DMS53 (cell line): ENCODE results near the gene ZNF154.

Source experiments
- DNase-seq: peaks from one replicate; lab custom pipeline; 2025; lab: John Stamatoyannopoulos, UW

The ZNF154 gene

DNA sequence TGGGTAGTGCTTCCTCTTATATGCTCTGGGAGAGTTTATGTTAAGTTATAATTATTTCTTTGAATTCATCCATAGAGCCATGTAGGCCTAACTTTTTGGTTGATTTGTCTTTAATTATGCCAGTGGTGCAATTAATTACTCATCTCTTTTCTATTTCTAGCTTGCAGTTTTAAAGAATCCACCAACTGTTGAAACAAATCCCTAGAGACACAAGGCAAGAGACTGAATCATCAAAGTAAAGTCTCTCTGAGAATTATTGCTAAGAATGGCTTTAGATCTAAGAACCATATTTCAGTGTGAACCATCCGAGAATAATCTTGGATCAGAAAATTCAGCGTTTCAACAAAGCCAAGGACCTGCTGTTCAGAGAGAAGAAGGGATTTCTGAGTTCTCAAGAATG is 33.1 kb downstream of the ZNF154 start:
- DNase-seq: no peak

DNA sequence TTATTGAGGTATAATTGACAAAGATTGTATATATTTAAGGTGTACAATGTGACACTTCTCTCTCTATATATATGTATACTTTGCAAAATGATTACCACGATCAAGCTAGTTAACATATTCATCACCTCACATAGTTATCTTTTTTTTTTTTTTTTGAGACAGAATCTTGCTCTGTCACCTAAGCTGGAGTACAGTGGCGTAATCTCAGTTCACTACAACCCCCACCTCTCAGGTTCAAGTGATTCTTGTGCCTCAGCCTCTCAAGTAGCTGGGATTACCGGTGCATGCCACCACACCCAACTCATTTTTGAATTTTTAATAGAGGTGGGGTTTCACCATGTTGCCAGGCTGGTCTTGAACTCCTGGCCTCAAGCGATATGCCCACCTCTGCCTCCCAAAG is 36.5 kb downstream of the ZNF154 start:
- DNase-seq: no peak

DNA sequence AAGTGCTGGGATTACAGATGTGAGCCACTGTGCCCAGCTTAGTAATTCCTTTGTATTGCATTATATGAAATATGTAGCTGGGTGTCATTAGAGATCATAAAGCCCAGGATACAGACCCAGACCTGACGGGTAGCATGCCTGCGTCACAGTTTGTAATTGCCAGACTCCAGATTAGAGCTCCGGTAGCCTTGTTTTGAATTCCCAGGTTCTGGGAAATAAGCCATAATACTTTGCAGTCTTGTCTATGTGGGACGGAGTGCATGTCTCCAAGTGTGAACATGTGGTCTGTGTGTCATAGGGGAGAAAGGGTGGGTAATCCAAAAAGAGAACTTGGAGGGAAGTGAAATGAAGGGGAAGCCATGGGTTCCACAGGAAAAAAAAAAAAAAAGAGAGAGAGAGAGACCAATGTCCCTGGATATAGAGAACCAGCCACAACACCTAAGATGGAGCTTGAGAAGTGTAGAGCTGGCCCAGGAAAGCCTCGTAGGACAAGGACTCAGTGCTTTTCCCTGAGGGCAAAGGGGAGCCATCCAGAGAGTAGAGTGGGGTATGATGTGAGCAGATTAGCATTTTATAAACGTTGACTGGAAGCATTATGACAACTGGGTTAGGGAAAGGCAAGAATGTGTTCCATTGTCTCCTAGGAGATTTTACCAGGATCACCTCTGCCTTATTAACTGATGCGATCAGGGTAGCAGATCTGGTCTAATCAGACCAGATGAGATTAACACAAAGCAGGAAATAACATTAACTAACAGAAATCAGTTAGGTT is 37.7 kb downstream of the ZNF154 start:
- DNase-seq: no peak

DNA sequence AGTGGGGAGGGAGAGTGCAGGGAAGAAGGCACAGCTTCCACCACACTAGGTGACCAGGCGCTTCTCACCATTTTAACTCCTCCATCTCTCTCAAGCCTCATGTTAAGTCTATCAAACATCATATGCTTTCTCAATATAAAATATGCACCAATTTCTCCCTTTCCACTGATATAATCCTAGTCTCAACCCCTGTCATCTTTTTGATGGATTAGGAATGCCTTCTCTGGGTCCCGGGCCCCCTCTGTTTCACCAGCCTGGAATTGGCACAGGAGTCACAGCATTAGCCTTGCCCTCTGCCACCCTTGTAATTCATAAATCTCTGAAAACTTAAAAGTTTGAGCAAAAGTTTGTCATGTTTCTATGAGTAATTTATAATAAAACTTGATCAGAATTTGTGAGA is 40.4 kb downstream of the ZNF154 start, which contains the start of gene ZSCAN4:
Gene ZSCAN4, plus strand, starts transcription at position 301 of the 400 bp plus-strand sequence. CDS start 7,211 bp downstream, outside the sequence.
- no peak for DNase-seq

GRCh38 chr19:57667228-57667627 is 41.8 kb downstream of the ZNF154 start:
- DNase-seq: no peak

- DNase-seq: peak; percentile 61
These were observed 43.7 kb downstream of the ZNF154 start for GRCh38 chr19:57665261-57665806.

GRCh38 chr19:57664269-57665127 is 44.5 kb downstream of the ZNF154 start:
- peak; percentile 82 for DNase-seq

DNA sequence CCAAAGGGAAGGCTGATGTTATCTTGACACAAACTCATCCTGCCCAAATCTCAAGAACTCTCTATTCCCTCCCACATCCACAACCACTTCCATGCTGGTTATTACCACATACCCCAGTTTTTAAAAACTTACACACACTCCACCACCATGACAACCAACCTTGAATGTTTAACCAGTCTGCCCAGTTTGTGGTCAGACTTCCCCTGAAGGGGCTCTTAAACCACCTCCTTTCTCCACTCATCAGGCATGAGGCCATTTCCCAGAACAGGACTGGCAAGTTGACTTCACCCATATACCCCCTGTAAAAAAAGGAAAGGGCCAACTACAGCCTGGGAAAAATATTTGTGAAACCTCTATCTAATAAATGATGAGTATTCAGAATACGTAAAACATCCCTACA is 52.7 kb downstream of the ZNF154 start:
- peak; percentile 15 for DNase-seq

GRCh38 chr19:57655443-57655842 is 53.6 kb downstream of the ZNF154 start:
- DNase-seq: no peak

DNA sequence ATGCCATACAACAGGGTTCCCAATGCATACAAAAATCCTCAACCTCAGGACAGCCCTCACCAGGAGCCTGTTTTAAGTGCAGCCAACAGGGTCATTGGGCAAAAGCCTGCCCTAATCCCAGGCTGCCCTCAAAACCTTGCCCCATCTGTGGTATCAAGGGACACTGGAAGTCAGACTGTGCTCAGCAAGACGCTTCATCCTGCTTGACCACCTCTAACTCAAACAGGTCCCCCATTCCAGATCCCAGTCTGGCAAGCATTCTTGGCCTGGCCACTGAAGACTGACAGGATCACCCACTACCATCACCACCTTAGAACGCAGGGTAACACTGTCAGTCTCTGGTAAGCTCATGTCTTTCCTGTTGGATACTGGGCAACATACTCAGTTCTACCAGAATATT is 55.3 kb downstream of the ZNF154 start:
- DNase-seq: no peak

DNA sequence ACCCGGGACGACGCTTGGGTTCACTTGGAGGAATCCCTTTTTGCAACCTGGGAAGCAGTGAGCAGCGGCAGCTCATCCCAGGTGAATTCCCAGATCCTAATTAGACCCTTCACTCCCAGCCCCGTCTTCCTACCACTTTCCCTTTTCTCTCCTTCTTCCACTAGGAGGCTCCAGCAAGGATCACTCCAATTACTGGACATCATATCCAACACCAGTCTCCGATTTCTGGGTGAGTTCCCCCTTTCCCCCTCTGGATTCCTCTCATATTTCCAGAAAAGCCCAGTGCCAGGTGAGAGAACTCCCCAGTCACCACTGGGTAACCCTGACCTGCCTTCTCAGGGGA is 57.4 kb downstream of the ZNF154 start:
- no peak for DNase-seq

DNA sequence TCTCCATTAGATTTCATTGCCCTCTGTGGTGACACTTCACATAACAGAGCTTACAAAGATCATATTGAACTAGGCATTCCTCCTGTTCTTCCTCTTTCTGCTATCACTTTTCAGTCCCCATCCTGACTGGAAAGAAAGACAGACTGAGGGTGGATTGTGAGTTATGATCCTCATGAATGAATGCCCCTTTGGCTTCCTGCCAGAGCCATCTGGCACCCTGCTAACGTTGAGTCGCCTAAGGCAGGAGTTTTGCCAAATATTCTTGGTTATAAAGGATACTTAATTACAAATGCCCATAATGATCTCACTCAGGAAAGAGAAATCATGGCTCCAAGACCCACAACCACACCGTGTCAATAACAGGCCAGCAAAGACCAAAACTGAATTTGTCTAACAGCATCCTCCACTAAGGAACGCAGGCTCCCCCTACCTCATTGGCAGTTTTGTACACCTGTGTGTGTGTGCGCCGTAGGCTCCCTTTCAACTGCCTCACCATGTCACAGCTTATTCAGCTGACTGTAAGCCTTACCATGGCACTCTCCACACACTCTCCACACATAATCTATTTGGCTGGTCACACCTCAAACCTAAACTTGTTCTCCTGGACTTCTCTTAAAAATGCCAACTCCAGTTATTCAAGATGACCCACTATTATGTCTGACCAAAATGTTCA is 60.5 kb downstream of the ZNF154 start:
- DNase-seq: no peak
